Measurements from ENCODE around the gene GPR142. TPM values are rescaled to one million over a fixed set of nuclear protein-coding genes. Genes with fewer than 3 reads are reported as not detected.

The GPR142 gene
- total and polyA plus RNA-seq, 3 donors from 2014 or later, result 0.51 to 0.87 (median 0.55) TPM

DNA sequence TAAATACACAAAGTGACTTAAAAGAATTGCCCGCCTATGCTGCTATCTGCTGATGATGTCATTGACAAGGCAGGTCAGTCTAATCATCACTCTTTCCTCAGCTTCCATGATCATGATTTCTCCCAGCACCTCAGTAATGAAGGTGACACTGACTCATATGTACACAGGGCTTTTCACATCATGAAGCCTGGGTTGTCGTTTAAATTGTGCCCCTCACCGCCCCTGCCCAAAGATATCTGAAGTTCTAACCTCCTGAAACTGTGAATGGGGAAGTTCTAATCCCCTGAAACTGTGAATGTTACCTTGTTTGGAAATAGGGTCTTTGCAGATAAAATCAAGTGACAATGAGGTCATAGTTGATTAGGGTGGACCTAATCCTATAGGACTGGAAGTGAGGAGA is 47.2 kb downstream of the GPR142 start:
- H3K27ac ChIP-seq, result no peak overlapping the region
- no peaks in the 10 kb centered on the region for H3K36me3 ChIP-seq (ENCODE audit: low read depth, missing control alignments)
- intact Hi-C loops (cut with DNase I; ENCODE audit: low total_unique reads), result no loop called here
- H3K4me3 ChIP-seq, result no peak overlapping the region
- TF ChIP-seq, protein P1, sequence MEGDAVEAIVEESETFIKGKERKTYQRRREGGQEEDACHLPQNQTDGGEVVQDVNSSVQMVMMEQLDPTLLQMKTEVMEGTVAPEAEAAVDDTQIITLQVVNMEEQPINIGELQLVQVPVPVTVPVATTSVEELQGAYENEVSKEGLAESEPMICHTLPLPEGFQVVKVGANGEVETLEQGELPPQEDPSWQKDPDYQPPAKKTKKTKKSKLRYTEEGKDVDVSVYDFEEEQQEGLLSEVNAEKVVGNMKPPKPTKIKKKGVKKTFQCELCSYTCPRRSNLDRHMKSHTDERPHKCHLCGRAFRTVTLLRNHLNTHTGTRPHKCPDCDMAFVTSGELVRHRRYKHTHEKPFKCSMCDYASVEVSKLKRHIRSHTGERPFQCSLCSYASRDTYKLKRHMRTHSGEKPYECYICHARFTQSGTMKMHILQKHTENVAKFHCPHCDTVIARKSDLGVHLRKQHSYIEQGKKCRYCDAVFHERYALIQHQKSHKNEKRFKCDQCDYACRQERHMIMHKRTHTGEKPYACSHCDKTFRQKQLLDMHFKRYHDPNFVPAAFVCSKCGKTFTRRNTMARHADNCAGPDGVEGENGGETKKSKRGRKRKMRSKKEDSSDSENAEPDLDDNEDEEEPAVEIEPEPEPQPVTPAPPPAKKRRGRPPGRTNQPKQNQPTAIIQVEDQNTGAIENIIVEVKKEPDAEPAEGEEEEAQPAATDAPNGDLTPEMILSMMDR (IDR thresholded peaks at IDR 0.05), result no peak
- TF ChIP-seq POLR2A (IDR thresholded peaks at IDR 0.05), result no peak
- no peaks in the 10 kb centered on the region for H3K9me3 ChIP-seq
- 86 to 92% methylated on average over 3 of the region's 3 CpGs for WGBS, 2 donors
- H3K27me3 ChIP-seq, result no peaks in the 10 kb centered on the region
- H3K4me1 ChIP-seq, result no peaks in the 10 kb centered on the region
- DNase-seq, result no peak

DNA sequence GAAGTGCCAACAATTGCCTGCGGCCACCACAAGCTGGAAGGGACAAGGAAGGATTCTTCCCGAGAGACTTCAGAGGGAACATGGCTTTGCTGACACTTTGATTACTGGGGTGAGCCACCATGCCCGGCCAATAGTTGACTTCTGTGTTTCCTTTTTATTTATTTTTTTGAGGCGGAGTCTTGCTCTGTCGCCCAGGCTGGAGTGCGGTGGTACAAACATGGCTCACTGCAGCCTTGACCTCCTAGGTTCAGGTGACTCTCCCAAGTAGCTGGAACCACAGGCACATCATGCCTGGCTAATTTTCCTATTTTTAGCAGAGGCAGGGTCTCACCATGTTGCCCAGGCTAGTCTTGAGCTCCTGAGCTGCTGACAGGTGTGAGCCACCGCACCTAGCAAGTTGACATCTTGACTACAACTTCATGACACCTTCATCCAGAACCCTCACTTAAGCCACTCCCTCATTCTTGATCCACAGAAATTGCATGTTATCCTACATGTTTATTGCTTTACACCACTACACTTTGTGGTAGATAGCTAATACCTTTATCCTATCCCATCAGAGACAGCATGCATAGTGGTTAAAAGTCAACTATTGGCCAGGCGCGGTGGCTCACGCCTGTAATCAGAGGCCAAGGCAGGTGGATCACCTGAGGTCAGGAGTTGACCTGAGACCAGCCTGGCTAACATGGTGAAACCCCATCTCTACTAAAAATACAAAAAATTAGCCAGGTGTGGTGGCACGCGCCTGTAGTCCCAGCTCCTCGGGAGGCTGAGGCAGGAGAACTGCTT is 48.5 kb downstream of the GPR142 start:
- H3K4me3 ChIP-seq, result no peak overlapping the region
- whole genome bisulfite sequencing, 2 donors, result 91 to 94% methylated on average over 13 of the region's 13 CpGs
- DNase-seq, result no peak
- no peaks in the 10 kb centered on the region for H3K9me3 ChIP-seq
- no peaks in the 10 kb centered on the region for H3K27me3 ChIP-seq
- H3K27ac ChIP-seq, result no peak overlapping the region
- H3K36me3 ChIP-seq (ENCODE audit: low read depth, missing control alignments), result no peaks in the 10 kb centered on the region
- TF ChIP-seq POLR2A (IDR thresholded peaks at IDR 0.05), result no peak
- TF ChIP-seq, protein P1 (IDR thresholded peaks at IDR 0.05), result no peak
- intact Hi-C loops (cut with DNase I; ENCODE audit: low total_unique reads), result no loop called here
- no peaks in the 10 kb centered on the region for H3K4me1 ChIP-seq

DNA sequence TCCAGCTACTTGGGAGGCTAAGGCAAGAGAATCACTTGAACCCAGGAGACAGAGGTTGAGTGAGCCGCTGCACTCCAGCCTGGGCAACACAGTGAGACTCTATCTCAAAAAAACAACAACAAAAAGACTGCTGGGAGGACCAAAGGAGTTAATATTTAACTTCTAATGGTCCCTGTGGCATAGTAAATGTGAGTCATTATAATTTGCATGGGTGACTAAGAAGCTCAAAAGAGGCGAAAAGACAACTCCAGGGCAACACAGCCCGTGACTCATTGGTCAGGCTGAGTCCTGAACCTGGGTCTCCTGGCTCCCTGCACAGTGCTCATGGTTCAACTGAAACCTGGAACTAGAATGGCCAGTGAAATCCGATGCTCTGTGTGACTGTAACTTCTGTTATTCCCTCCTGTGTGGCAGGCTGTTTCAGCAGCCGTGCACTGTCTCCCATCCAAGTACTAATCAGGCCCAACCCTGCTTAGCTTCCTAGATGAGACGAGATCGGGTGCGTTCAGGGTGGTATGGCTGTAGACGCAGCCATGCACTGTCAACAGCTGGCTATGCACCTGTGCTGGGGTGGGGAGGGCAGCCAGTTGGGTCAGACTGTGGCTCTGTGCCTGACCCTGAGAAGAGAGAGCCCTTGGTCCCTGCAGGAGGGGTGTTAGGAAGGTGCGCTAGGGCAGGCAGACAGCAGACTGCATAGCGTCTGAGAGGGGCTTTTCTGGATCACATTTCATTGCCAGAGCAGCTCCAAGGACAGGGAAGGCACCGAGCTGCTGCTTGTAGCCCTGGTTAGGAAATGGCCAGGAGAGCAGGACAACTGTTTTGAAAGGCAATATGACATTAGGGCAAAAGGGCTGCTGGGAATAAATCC is 50.1 kb downstream of the GPR142 start:
- TF ChIP-seq, protein P1 (IDR thresholded peaks at IDR 0.05), result no peak
- TF ChIP-seq POLR2A (IDR thresholded peaks at IDR 0.05), result no peak
- 79 to 90% methylated on average over 8 to 12 of the region's 12 CpGs for WGBS, 2 donors
- H3K27ac ChIP-seq, result no peak overlapping the region

DNA sequence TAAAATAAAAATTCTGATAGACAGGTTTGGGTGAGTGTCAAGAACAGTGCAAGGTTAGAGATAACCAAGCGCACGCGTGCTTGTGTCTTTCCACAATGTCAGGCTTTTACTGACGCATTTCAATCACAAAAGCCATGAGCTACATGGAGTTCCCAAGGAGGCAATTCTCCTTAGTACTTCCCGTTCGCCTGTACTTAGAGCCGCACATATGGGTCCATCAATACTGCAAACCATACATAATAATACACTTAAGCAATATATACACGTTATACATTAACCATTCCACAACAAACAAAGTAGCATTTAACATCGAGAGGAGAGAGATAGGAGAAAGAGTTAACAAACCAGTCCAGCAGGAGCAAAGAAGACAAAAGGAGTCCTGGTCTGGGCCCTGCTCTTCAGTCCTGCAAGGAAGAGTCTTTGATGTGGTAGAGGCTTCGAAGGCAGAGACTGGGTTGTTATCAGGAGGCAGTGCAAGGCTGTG is 52.7 kb downstream of the GPR142 start:
- no peaks in the 10 kb centered on the region for H3K9me3 ChIP-seq
- H3K27me3 ChIP-seq, result no peaks in the 10 kb centered on the region
- intact Hi-C loops (cut with DNase I; ENCODE audit: low total_unique reads), result no loop called here
- no peaks in the 10 kb centered on the region for H3K36me3 ChIP-seq (ENCODE audit: low read depth, missing control alignments)
- 87 to 89% methylated on average over 10 of the region's 10 CpGs for WGBS, 2 donors
- TF ChIP-seq, protein P1 (IDR thresholded peaks at IDR 0.05), result no peak
- TF ChIP-seq POLR2A (IDR thresholded peaks at IDR 0.05), result no peak
- no peak for DNase-seq
- H3K27ac ChIP-seq, result no peak overlapping the region
- H3K4me3 ChIP-seq, result no peak overlapping the region
- no peaks in the 10 kb centered on the region for H3K4me1 ChIP-seq

More for the DNA sequence above, 50.1 kb downstream of the GPR142 start:
- Histone ChIP-seq H3K4me1 (no peaks in the 10 kb centered on the region), H3K9me3 (no peaks in the 10 kb centered on the region), H3K4me3 (no peak overlapping the region), H3K27me3 (no peaks in the 10 kb centered on the region), H3K36me3 (ENCODE audit: low read depth, missing control alignments) (no peaks in the 10 kb centered on the region)
- intact Hi-C loops (cut with DNase I; ENCODE audit: low total_unique reads), result no loop called here
- DNase-seq, result no peak

Small RNA genes within 50 kb of the gene (small RNA-seq; reads per million reads assigned to genes)
- 0.09 reads per million in 2 donors for gene RNA5SP448

Other genes starting within 250 kb of the GPR142 start
- 100 to 1,000 TPM; 345 to 563 TPM for gene RPL38, start 163.8 kb upstream of the GPR142 start, total RNA-seq
- gene RPL38, start 163.8 kb upstream of the GPR142 start, polyA plus RNA-seq (ENCODE audit: insufficient read depth, low read depth, low replicate concordance), result 1,788 TPM
- 10 to 100 TPM; 69.7 to 73.5 TPM for gene TTYH2, start 153.9 kb upstream of the GPR142 start, total RNA-seq
- gene TTYH2, start 153.9 kb upstream of the GPR142 start, polyA plus RNA-seq (ENCODE audit: insufficient read depth, low read depth, low replicate concordance), result 52.7 TPM
- 10 to 100 TPM; 19.6 to 26.9 TPM for gene DNAI2, start 93.3 kb upstream of the GPR142 start, total RNA-seq
- 80.5 TPM for gene DNAI2, start 93.3 kb upstream of the GPR142 start, polyA plus RNA-seq (ENCODE audit: insufficient read depth, low read depth, low replicate concordance)
- gene KIF19, start 41.3 kb upstream of the GPR142 start, total RNA-seq, result 1 to 10 TPM; 3.0 to 3.3 TPM
- 2.0 TPM for gene KIF19, start 41.3 kb upstream of the GPR142 start, polyA plus RNA-seq (ENCODE audit: insufficient read depth, low read depth, low replicate concordance)
- 1 to 10 TPM in 1 of 2 donors, under 1 TPM in 1; 0.79 to 1.2 TPM for gene BTBD17, start 5.6 kb upstream of the GPR142 start, total RNA-seq
- gene BTBD17, start 5.6 kb upstream of the GPR142 start, polyA plus RNA-seq (ENCODE audit: insufficient read depth, low read depth, low replicate concordance), result not detected
- gene GPRC5C, start 64.6 kb downstream of the GPR142 start, total RNA-seq, result 10 to 100 TPM in 1 of 2 donors, 1 to 10 TPM in 1; 6.8 to 19.0 TPM
- 14.1 TPM for gene GPRC5C, start 64.6 kb downstream of the GPR142 start, polyA plus RNA-seq (ENCODE audit: insufficient read depth, low read depth, low replicate concordance)
- 1 to 10 TPM; 2.0 to 2.4 TPM for gene CD300A, start 99.1 kb downstream of the GPR142 start, total RNA-seq
- 3.7 TPM for gene CD300A, start 99.1 kb downstream of the GPR142 start, polyA plus RNA-seq (ENCODE audit: insufficient read depth, low read depth, low replicate concordance)
- gene CD300LB, start 164.0 kb downstream of the GPR142 start, total RNA-seq, result under 1 TPM; 0.71 to 0.99 TPM
- 0.30 TPM for gene CD300LB, start 164.0 kb downstream of the GPR142 start, polyA plus RNA-seq (ENCODE audit: insufficient read depth, low read depth, low replicate concordance)
- under 1 TPM; 0.39 to 0.81 TPM for gene CD300C, start 178.6 kb downstream of the GPR142 start, total RNA-seq
- 0.34 TPM for gene CD300C, start 178.6 kb downstream of the GPR142 start, polyA plus RNA-seq (ENCODE audit: insufficient read depth, low read depth, low replicate concordance)
- not detected for gene CD300H, start 200.0 kb downstream of the GPR142 start, total RNA-seq
- not detected for gene CD300H, start 200.0 kb downstream of the GPR142 start, polyA plus RNA-seq (ENCODE audit: insufficient read depth, low read depth, low replicate concordance)
- not detected for gene CD300LD, start 224.8 kb downstream of the GPR142 start, total RNA-seq
- 0.41 TPM for gene CD300LD, start 224.8 kb downstream of the GPR142 start, polyA plus RNA-seq (ENCODE audit: insufficient read depth, low read depth, low replicate concordance)